Astrocyte of the spinal cord (primary cell): Measurements from ENCODE around the gene IKZF1.

Experiments
- DNase-seq: peaks from one replicate; pipeline ENCODE4 v3.0.0; 2011; ENCODE audit warnings: low read depth, low spot score
- H3K4me3 ChIP-seq: 2 replicates; pipeline ENCODE4 v1.5.1; 2011; ENCODE audit warnings: low read depth, mild to moderate bottlenecking, low read length, moderate library complexity
- in situ Hi-C: cut with HindIII; loops from 2 replicates; pipeline ENCODE4 v1.10.0; 2017; ENCODE audit warnings: low sequenced_read_pairs
- TF ChIP-seq, protein P1 (sequence below): IDR thresholded peaks from 2 replicates; pipeline ENCODE4 v1.5.1; 2012; ENCODE audit warnings: low read depth, mild to moderate bottlenecking, low read length, inconsistent platforms

IKZF1 gene

DNA sequence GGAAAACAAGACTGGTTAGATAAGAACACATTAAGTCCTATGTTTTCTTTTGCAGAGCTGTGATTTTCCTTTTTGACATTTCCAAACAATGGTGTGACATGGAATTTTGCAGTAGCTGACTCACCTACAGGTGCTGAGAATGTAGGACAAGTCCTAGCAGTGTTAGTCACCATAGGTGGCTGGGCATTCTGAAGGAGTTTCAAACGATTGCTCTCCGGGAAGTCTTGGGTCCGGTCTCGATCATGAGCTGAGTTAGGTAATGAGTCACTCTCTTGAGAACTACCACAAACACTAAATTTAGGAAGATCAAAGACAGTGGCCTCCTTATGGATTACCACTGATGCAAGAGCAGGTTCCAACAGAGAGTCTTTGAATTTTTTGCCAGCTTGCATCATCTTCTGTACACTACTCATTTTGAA, 142.0 kb downstream of the IKZF1 start:
- DNase-seq: peak; percentile 95
- TF ChIP-seq, protein P1, sequence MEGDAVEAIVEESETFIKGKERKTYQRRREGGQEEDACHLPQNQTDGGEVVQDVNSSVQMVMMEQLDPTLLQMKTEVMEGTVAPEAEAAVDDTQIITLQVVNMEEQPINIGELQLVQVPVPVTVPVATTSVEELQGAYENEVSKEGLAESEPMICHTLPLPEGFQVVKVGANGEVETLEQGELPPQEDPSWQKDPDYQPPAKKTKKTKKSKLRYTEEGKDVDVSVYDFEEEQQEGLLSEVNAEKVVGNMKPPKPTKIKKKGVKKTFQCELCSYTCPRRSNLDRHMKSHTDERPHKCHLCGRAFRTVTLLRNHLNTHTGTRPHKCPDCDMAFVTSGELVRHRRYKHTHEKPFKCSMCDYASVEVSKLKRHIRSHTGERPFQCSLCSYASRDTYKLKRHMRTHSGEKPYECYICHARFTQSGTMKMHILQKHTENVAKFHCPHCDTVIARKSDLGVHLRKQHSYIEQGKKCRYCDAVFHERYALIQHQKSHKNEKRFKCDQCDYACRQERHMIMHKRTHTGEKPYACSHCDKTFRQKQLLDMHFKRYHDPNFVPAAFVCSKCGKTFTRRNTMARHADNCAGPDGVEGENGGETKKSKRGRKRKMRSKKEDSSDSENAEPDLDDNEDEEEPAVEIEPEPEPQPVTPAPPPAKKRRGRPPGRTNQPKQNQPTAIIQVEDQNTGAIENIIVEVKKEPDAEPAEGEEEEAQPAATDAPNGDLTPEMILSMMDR: no peak
- in situ Hi-C loops: no loop called here
- no peak overlapping the region for H3K4me3 ChIP-seq

DNA sequence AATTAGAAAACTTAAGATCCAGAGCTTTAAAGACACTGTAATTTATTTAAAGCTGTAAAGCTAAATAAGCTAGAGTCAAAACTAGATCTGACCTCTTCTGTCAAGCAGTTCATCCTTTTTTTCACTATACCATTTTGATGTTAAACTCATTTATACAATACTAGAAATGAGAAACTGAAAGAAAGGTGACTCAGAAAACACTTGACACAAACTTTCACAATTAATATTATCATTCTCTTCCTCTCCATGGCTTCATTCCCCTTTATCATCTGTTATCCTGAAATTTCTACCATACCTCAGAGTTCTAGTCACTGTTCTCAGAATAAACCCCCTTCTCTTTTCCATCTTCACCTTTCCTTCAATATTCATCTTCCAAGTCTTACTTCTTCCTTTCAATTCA, 144.3 kb downstream of the IKZF1 start:
- in situ Hi-C loops: no loop called here
- no peak for DNase-seq
- H3K4me3 ChIP-seq: no peak overlapping the region
- TF ChIP-seq, protein P1: no peak

DNA sequence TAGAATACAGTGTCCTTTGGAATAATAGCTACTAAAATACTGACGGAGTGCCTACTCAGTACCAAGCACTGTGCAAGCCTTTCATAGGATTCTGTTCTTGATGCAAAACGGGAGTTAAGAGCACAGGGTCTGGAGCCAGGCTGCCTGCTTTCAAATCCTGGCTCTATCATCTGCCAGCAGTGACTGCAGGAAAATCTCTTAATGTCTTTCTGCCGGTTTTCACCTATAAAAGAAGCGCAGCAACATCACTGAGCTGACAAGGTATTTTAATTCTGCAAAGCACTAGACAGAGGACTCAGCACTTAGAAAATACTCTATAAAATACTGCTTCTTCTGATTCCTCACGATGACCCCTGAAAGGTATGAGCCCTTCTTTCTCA, 145.0 kb downstream of the IKZF1 start:
- in situ Hi-C loops: no loop called here
- H3K4me3 ChIP-seq: peak overlapping the region; percentile 65
- no peak for DNase-seq
- TF ChIP-seq, protein P1: no peak

- in situ Hi-C loops: no loop called here
- peak; percentile 87 for DNase-seq
- TF ChIP-seq, protein P1: no peak
- H3K4me3 ChIP-seq: peak within 1 kb of the TSS; percentile 65
Measured at GRCh38 chr7:50449881-50450589, 145.5 kb downstream of the IKZF1 start, which contains the start of gene FIGNL1. FIGNL1 (minus strand) TSS chr7:50450350; CDS start chr7:50447287, 3,063 bp downstream.

DNA sequence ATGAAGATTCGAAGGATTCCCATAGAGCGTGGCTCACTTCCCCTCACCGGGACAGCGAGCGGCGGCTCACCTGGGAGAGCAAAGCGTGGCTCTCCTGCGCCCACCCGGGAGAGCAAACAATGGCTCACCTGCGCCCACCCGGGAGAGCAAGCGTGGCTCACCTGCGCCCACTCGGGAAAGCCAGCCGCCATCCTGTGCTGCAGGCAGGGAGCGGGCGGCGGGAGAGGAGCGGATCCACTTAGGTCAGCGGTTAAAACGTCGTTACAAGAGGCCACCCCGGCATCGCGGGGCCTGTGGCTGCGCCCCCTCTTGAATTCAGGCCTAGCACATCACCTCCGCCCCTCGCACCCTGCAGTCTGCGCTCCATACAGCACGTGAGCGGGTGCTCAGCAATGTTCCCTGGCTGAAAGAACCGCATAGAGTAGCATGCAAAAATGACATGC, 146.1 kb downstream of the IKZF1 start:
- TF ChIP-seq, protein P1: no peak
- in situ Hi-C loops: no loop called here
- DNase-seq: no peak
- peak overlapping the region; percentile 65 for H3K4me3 ChIP-seq
